H1 (cell line): ENCODE results near the gene CORO6. TPM values are rescaled to one million over a fixed set of nuclear protein-coding genes. Genes with fewer than 3 reads are reported as not detected.

Source experiments
- CTCF ChIA-PET: fragments of 300-600 bp; sonication (Branson Sonifier 250); formaldehyde crosslinking; loops from one replicate; lab custom pipeline; 2021; ENCODE audit not compliant: partially characterized antibody; lab: Charles Lee
- POLR2A ChIA-PET: fragments of 300-600 bp; sonication (Branson Sonifier 250); formaldehyde crosslinking; loops from one replicate; lab custom pipeline; 2021; ENCODE audit warnings: inconsistent platforms; ENCODE audit not compliant: partially characterized antibody; lab: Charles Lee
- DNase-seq, 2 experiments: peaks; one replicate each; pipeline versions ENCODE4 v3.0.0 to v3.0.0-alpha.2; 2010 to 2022; ENCODE audit warnings: low spot score in 2 of 2, low read depth in 1 of 2, mixed read lengths in 1 of 2
- FAIRE-seq: peaks from 2 replicates; lab custom pipeline; 2011; peaks lifted over from hg19 to GRCh38; lab: Jason Lieb, UNC
- H2AFZ ChIP-seq: 2 replicates; pipeline ENCODE4 v1.8.1; 2012; ENCODE audit warnings: low read length, inconsistent platforms
- H2AK5ac ChIP-seq: 2 replicates; pipeline ENCODE4 v1.6.1; 2013; ENCODE audit warnings: low read depth, low read length
- H2BK120ac ChIP-seq: replicated peaks from 2 replicates; pipeline ENCODE3; 2013; ENCODE audit warnings: low read depth, low read length, inconsistent platforms
- H2BK12ac ChIP-seq: 2 replicates; pipeline ENCODE4 v1.6.1; 2013; ENCODE audit warnings: low read depth, low read length
- H2BK15ac ChIP-seq: 2 replicates; pipeline ENCODE4 v1.6.1; 2013; ENCODE audit warnings: low read length
- H2BK20ac ChIP-seq: 2 replicates; pipeline ENCODE4 v1.6.1; 2013; ENCODE audit warnings: low read length
- H2BK5ac ChIP-seq: 2 replicates; pipeline ENCODE4 v1.6.1; 2013; ENCODE audit warnings: low read depth, low read length
- H3K14ac ChIP-seq: 2 replicates; pipeline ENCODE4 v1.6.1; 2013; ENCODE audit warnings: inconsistent platforms; ENCODE audit not compliant: insufficient read length
- H3K18ac ChIP-seq: 2 replicates; pipeline ENCODE4 v1.6.1; 2013; ENCODE audit warnings: low read length; ENCODE audit errors: extremely low read depth
- H3K23ac ChIP-seq: 2 replicates; pipeline ENCODE4 v1.6.1; 2013; ENCODE audit warnings: inconsistent platforms; ENCODE audit not compliant: insufficient read length
- H3K23me2 ChIP-seq: 2 replicates; pipeline ENCODE4 v1.6.1; 2013; ENCODE audit warnings: low read depth, low read length
- H3K27ac ChIP-seq: 2 replicates; pipeline ENCODE4 v1.6.1; 2011; ENCODE audit warnings: low read depth, low read length, inconsistent platforms
- H3K27me3 ChIP-seq, 4 experiments: replicated peaks in 1 of 4; 1 replicate in 1 of 4; 2 replicates in 3 of 4; pipeline versions ENCODE4 v1.6.1 to v1.8.1; 2011 to 2013; ENCODE audit warnings: low read length in 3 of 4, mild to moderate bottlenecking in 3 of 4, inconsistent platforms in 2 of 4, mixed read lengths in 2 of 4, moderate library complexity in 1 of 4; ENCODE audit not compliant: control insufficient read depth in 3 of 4, insufficient read depth in 3 of 4; ENCODE audit errors: extremely low read depth in 1 of 4
- H3K36me3 ChIP-seq, 4 experiments: 2 replicates each; pipeline versions ENCODE4 v1.6.1 to v1.8.1; 2011 to 2013; ENCODE audit warnings: mild to moderate bottlenecking in 4 of 4, low read length in 3 of 4, moderate library complexity in 2 of 4, control low read depth in 1 of 4, inconsistent platforms in 1 of 4; ENCODE audit not compliant: insufficient read depth in 4 of 4, control insufficient read depth in 2 of 4
- H3K4ac ChIP-seq: replicated peaks from 2 replicates; pipeline ENCODE3; 2013; ENCODE audit warnings: low read length, low read depth, mixed read lengths, inconsistent platforms; ENCODE audit not compliant: insufficient read length
- H3K4me1 ChIP-seq, 4 experiments: replicated peaks in 1 of 4; 1 replicate in 1 of 4; 2 replicates in 3 of 4; pipeline versions ENCODE4 v1.6.1 to v1.8.1; 2011 to 2013; ENCODE audit warnings: low read length in 3 of 4, inconsistent platforms in 2 of 4, mixed read lengths in 1 of 4; ENCODE audit not compliant: insufficient read depth in 4 of 4, control insufficient read depth in 3 of 4
- H3K4me2 ChIP-seq, 2 experiments: 2 replicates each; pipeline versions ENCODE4 v1.6.1 to v1.8.1; 2011 to 2013; ENCODE audit warnings: low read depth in 2 of 2, low read length in 2 of 2, control low read depth in 1 of 2, inconsistent platforms in 1 of 2, mild to moderate bottlenecking in 1 of 2; ENCODE audit not compliant: insufficient read depth in 1 of 2
- H3K4me3 ChIP-seq, 4 experiments: fragments of 200-600, 300-600 bp in 1 of 4; sonication (generic), shearing (Covaris generic), sonication (Bioruptor Twin) in 1 of 4; 2 replicates each; pipeline versions ENCODE4 v1.5.1 to v1.8.1; 2011 to 2016; ENCODE audit warnings: low read length in 4 of 4, low read depth in 3 of 4, control low read depth in 2 of 4, inconsistent platforms in 2 of 4, mild to moderate bottlenecking in 2 of 4, mixed read lengths in 1 of 4, moderate library complexity in 1 of 4; ENCODE audit not compliant: insufficient read depth in 2 of 4; ENCODE audit errors: extremely low read depth in 1 of 4
- H3K56ac ChIP-seq: replicated peaks from 2 replicates; pipeline ENCODE3; 2013; ENCODE audit warnings: low read depth, mild to moderate bottlenecking, mixed read lengths, low read length, inconsistent platforms; ENCODE audit not compliant: insufficient read length
- H3K79me1 ChIP-seq: 2 replicates; pipeline ENCODE4 v1.6.1; 2013; ENCODE audit warnings: low read depth, low read length, control low read depth
- H3K79me2 ChIP-seq, 2 experiments: 2 replicates each; pipeline versions ENCODE4 v1.6.1 to v1.8.1; 2012 to 2013; ENCODE audit warnings: low read length in 2 of 2, mild to moderate bottlenecking in 2 of 2, inconsistent platforms in 1 of 2; ENCODE audit not compliant: insufficient read depth in 2 of 2, control insufficient read depth in 1 of 2
- H3K9ac ChIP-seq, 4 experiments: replicated peaks in 1 of 4; 1 replicate in 1 of 4; 2 replicates in 3 of 4; pipeline versions ENCODE4 v1.6.1 to v1.8.1; 2011 to 2013; ENCODE audit warnings: low read depth in 3 of 4, low read length in 3 of 4, control low read depth in 2 of 4, mild to moderate bottlenecking in 2 of 4, moderate library complexity in 2 of 4, inconsistent platforms in 1 of 4; ENCODE audit errors: extremely low read depth in 1 of 4
- H3K9me3 ChIP-seq, 2 experiments: 2 replicates each; pipeline versions ENCODE4 v1.6.1 to v1.8.1; 2012 to 2013; ENCODE audit warnings: mild to moderate bottlenecking in 2 of 2, moderate library complexity in 2 of 2, control low read depth in 1 of 2, inconsistent platforms in 1 of 2, low read depth in 1 of 2, low read length in 1 of 2, mixed read lengths in 1 of 2; ENCODE audit not compliant: insufficient read depth in 2 of 2
- H4K20me1 ChIP-seq, 2 experiments: replicated peaks in 1 of 2; 2 replicates each; pipeline versions ENCODE3 to v1.8.1; 2011 to 2013; ENCODE audit warnings: inconsistent platforms in 2 of 2, low read length in 2 of 2, mild to moderate bottlenecking in 1 of 2; ENCODE audit not compliant: insufficient read depth in 2 of 2, control insufficient read depth in 1 of 2
- H4K5ac ChIP-seq: 2 replicates; pipeline ENCODE4 v1.6.1; 2013; ENCODE audit warnings: low read length, low read depth, mixed read lengths, inconsistent platforms; ENCODE audit not compliant: insufficient read length
- H4K8ac ChIP-seq: 2 replicates; pipeline ENCODE4 v1.8.0; 2013; ENCODE audit warnings: mild to moderate bottlenecking, moderate library complexity, low read length, inconsistent platforms; ENCODE audit not compliant: insufficient read depth; ENCODE audit errors: extremely low read depth
- H4K91ac ChIP-seq: replicated peaks from 2 replicates; pipeline ENCODE3; 2013; ENCODE audit warnings: low read length, mixed read lengths, inconsistent platforms; ENCODE audit not compliant: insufficient read length
- ATF3 ChIP-seq: IDR thresholded peaks from 2 replicates; pipeline ENCODE4 v1.6.1; 2011; ENCODE audit warnings: low read depth, mild to moderate bottlenecking, low read length; ENCODE audit not compliant: insufficient read depth
- KDM5A ChIP-seq: fragments of 200-600 bp; IDR thresholded peaks from 2 replicates; pipeline ENCODE4 v1.7.1; 2012; ENCODE audit warnings: mild to moderate bottlenecking, low read length, inconsistent platforms, mixed read lengths
- TEAD4 ChIP-seq: IDR thresholded peaks from 2 replicates; pipeline ENCODE4 v1.6.1; 2012; ENCODE audit warnings: low read depth, low read length, inconsistent platforms, mixed read lengths
- WGBS, 2 experiments: shearing (Covaris generic) in 1 of 2; methylation state at CpG; one replicate each; pipeline versions ENCODE4 v1.1.6 to v1.1.7; 2013 to 2015; ENCODE audit warnings: low lambda C conversion rate in 2 of 2, mixed read lengths in 2 of 2, inconsistent platforms in 1 of 2, low coverage in 1 of 2, missing lambda C conversion rate in 1 of 2; ENCODE audit not compliant: insufficient replicate concordance in 2 of 2, insufficient coverage in 1 of 2, insufficient read length in 1 of 2; ENCODE audit errors: extremely low coverage in 1 of 2, missing lambda C conversion rate in 1 of 2; 5-methylcytosine and 5-hydroxymethylcytosine counted together
- polyA plus RNA-seq, 7 experiments: library from polyadenylated mRNA; depleted of rRNA in 3 of 7; stranded (reverse) in 5 of 7; unstranded in 2 of 7; fragments of >200 nt in 5 of 7; fragments of 200-250 nt in 2 of 7; gene quantifications; 1 replicate in 5 of 7; 2 replicates in 1 of 7; 4 replicates in 1 of 7; pipeline versions ENCODE4 v1.2.1 to v1.2.3, GENCODE V29; 2011 to 2013; ENCODE audit warnings: missing spikeins in 2 of 7, mixed read lengths in 2 of 7
- total RNA-seq: library from RNA; stranded (reverse); fragmentation: NEBNext Ultra II Directional; extraction: Animal tissue kit (Norgen Biotek cat#: 25700); gene quantifications from 2 replicates; pipeline ENCODE4 v1.2.1, GENCODE V29; 2021

CORO6 gene
- total and polyA plus RNA-seq, 2 of the 8 experiments (the other 6 are each of a cell fraction or from before 2014, with no cell fraction given): 2.5 to 8.6 TPM

- WGBS, 2 experiments: 86% methylated on average over 1 of the region's 1 CpG; no CpG with 5 or more reads in 1 of the 2 experiments
- no peaks in the 10 kb centered on the region for H3K27me3 ChIP-seq
- no peaks in the 10 kb centered on the region for H3K23me2 ChIP-seq
- H4K5ac ChIP-seq: no peak overlapping the region
- H3K23ac ChIP-seq: no peak overlapping the region
- no peak overlapping the region for H2AFZ ChIP-seq
- no peak for FAIRE-seq
- H3K4me1 ChIP-seq: peaks cover 0 to 3% (median 0%) of the 10 kb centered on the region in 4 experiments; a peak in 1 of 7 replicates
- H3K9ac ChIP-seq: no peak overlapping the region
- H3K9me3 ChIP-seq: no peaks in the 10 kb centered on the region
- H3K36me3 ChIP-seq: no peaks in the 10 kb centered on the region
- DNase-seq: no peak
- H2BK15ac ChIP-seq: no peak overlapping the region
- H3K14ac ChIP-seq: no peak overlapping the region
- no peaks in the 10 kb centered on the region for H3K79me1 ChIP-seq
- no peak overlapping the region for H3K4me2 ChIP-seq
- no peak overlapping the region for H4K91ac ChIP-seq
- ChIA-PET CTCF (interaction anchor here (1.0 to 1.9 kb wide), 5 partner anchors 26 to 430 kb away, joined by 3 to 9 read pairs (median 6); no protein-coding TSS in a partner anchor), POLR2A (interaction anchor here (1.1 kb wide), 1 partner anchor 9 kb away, joined by 4 read pairs; no protein-coding TSS in a partner anchor)
- H3K56ac ChIP-seq: no peak overlapping the region
- H3K18ac ChIP-seq: no peak overlapping the region
- H2AK5ac ChIP-seq: no peak overlapping the region
- H2BK5ac ChIP-seq: no peak overlapping the region
- no peak overlapping the region for H4K8ac ChIP-seq
- H2BK20ac ChIP-seq: no peak overlapping the region
- H3K4me3 ChIP-seq: no peak overlapping the region
- no peaks in the 10 kb centered on the region for H4K20me1 ChIP-seq
- no peak overlapping the region for H3K27ac ChIP-seq
- no peaks in the 10 kb centered on the region for H3K79me2 ChIP-seq
- H2BK120ac ChIP-seq: no peak overlapping the region
- no peak overlapping the region for H3K4ac ChIP-seq
- no peak overlapping the region for H2BK12ac ChIP-seq
- no peak for TF ChIP-seq TEAD4
- no peak for TF ChIP-seq ATF3
- TF ChIP-seq KDM5A: no peak
Measured at GRCh38 chr17:29665481-29665810, 42.7 kb upstream of the CORO6 start.
